ENCODE measurements around the gene CYBB. TPM values are rescaled to one million over a fixed set of nuclear protein-coding genes. Genes with fewer than 3 reads are reported as not detected.

CYBB gene
- total and polyA plus RNA-seq, 2 of the 4 experiments (the other 2 are of a cell fraction) = not detected

GRCh38 chrX:37745835-37746217 lies 34.0 kb upstream of the CYBB start:
- no peak overlapping the region for H2AK5ac ChIP-seq (ENCODE audit: low read depth, low read length)
- ChIA-PET POLR2A (ENCODE audit: unreplicated experiment) (no interaction called here), CTCF (interaction anchor here (0.6 to 1.8 kb wide), 11 partner anchors 9 to 421 kb away, joined by 3 to 21 read pairs (median 4); no protein-coding TSS in a partner anchor)
- no peak overlapping the region for H2AK9ac ChIP-seq (replicated peaks; ENCODE audit: low read depth, low read length, poor library complexity)
- H2BK120ac ChIP-seq (ENCODE audit: low read depth, low read length) = no peak overlapping the region
- DNase-seq (no peak), ATAC-seq (ENCODE audit: low read depth) (no peak)
- H3K4ac ChIP-seq (ENCODE audit: low read depth, low read length) = no peak overlapping the region
- no peak overlapping the region for H2BK20ac ChIP-seq (ENCODE audit: low read depth, low read length)
- TF ChIP-seq RCOR1 (IDR thresholded peaks at IDR 0.05; ENCODE audit: insufficient replicate concordance, low read length) (no peak), BHLHE40 (IDR thresholded peaks at IDR 0.05; ENCODE audit: low read depth, low read length) (no peak), POLR2A (IDR thresholded peaks at IDR 0.05; ENCODE audit: low read depth, low read length) (no peak), CEBPB (IDR thresholded peaks at IDR 0.05; ENCODE audit: low read depth, low read length) (no peak), RFX5 (IDR thresholded peaks at IDR 0.05; ENCODE audit: low read depth, low read length) (no peak), RAD21 (IDR thresholded peaks at IDR 0.05; ENCODE audit: low read length) (no peak), USF2 (IDR thresholded peaks at IDR 0.05; ENCODE audit: low read depth, low read length) (no peak), NFE2L2 (IDR thresholded peaks at IDR 0.05; ENCODE audit: low read depth, low read length) (no peak), MXI1 (IDR thresholded peaks at IDR 0.05; ENCODE audit: borderline replicate concordance, low read depth, low read length) (no peak), SMC3 (IDR thresholded peaks at IDR 0.05; ENCODE audit: low read depth, low read length) (no peak), MAFK (IDR thresholded peaks at IDR 0.05; ENCODE audit: low read depth, low read length) (no peak), FOS (IDR thresholded peaks at IDR 0.05; ENCODE audit: low read depth, low read length) (no peak), MAZ (IDR thresholded peaks at IDR 0.05; ENCODE audit: borderline replicate concordance, low read depth, low read length) (no peak)
- no peak overlapping the region for H3K4me3 ChIP-seq (ENCODE audit: insufficient read depth, low read depth, low read length)
- no peak overlapping the region for H2AFZ ChIP-seq (replicated peaks; ENCODE audit: low read length, poor library complexity)
- no peak overlapping the region for H4K91ac ChIP-seq (ENCODE audit: insufficient read depth, low read depth, low read length)
- H3K14ac ChIP-seq (replicated peaks; ENCODE audit: low read depth, low read length) = no peak overlapping the region
- H2BK5ac ChIP-seq (ENCODE audit: low read depth, low read length, poor library complexity, severe bottlenecking) = no peak overlapping the region
- H3K23ac ChIP-seq (ENCODE audit: low read depth, low read length) = no peak overlapping the region
- H3K79me1 ChIP-seq (ENCODE audit: low read depth in 1 of 2, low read length in 2 of 2) = no peaks in the 10 kb centered on the region
- no TSS peak for BruUV-seq (replicated peaks)
- H4K20me1 ChIP-seq (ENCODE audit: insufficient read depth, low read length) = no peaks in the 10 kb centered on the region
- no peak overlapping the region for H3K4me2 ChIP-seq (ENCODE audit: low read depth, low read length)
- H4K5ac ChIP-seq (ENCODE audit: low read depth, low read length) = no peak overlapping the region
- no peak overlapping the region for H3K56ac ChIP-seq (ENCODE audit: extremely low read depth, insufficient read depth, low read length)
- intact Hi-C loops (cut with micrococcal nuclease) (loop anchor here (1.0 to 2.0 kb wide), 4 partner anchors 79 to 429 kb away; no protein-coding TSS in a partner anchor), dilution Hi-C loops (cut with HindIII; ENCODE audit: low sequenced_read_pairs, unreplicated experiment) (no loop called here), in situ Hi-C loops (cut with MboI; ENCODE audit: low sequenced_read_pairs) (loop anchor here (10.0 kb wide), 1 partner anchor 429 kb away; no protein-coding TSS in a partner anchor)
- no peaks in the 10 kb centered on the region for H3K9me3 ChIP-seq (ENCODE audit: control insufficient read depth, insufficient read depth, low read length)
- H3K9me1 ChIP-seq (ENCODE audit: insufficient read depth, low read length) = no peaks in the 10 kb centered on the region
- H4K8ac ChIP-seq (ENCODE audit: low read depth in 2 of 2, low read length in 2 of 2) = no peak overlapping the region
- H3K4me1 ChIP-seq (ENCODE audit: control insufficient read depth, insufficient read depth, low read length) = no peaks in the 10 kb centered on the region
- H2BK15ac ChIP-seq (ENCODE audit: low read depth, low read length) = no peak overlapping the region
- no peaks in the 10 kb centered on the region; the same call in 1 of the 2 replicates for H3K27me3 ChIP-seq (ENCODE audit: control insufficient read depth, insufficient read depth, low read length)
- WGBS, 2 experiments (ENCODE audit: extremely low coverage in 2 of 2, insufficient read length in 1 of 2) = no CpG with 5 or more reads among the region's 1 CpG
- H3K18ac ChIP-seq (ENCODE audit: low read depth, low read length) = no peak overlapping the region
- no peak overlapping the region for H3K27ac ChIP-seq (ENCODE audit: insufficient read depth, low read length)
- H3K9ac ChIP-seq (ENCODE audit: low read depth, low read length) = no peak overlapping the region
- H3K36me3 ChIP-seq (ENCODE audit: control insufficient read depth, insufficient read depth, low read length) = no peaks in the 10 kb centered on the region

Data from IMR-90 (cell line).